ENCODE measurements around the gene ABCA1.
"Not testable (repeated sequence)": the region's sequence is repeated elsewhere in the genome, so short reads cannot be mapped to it uniquely, and the experiment has no call there.

The ABCA1 gene

DNA sequence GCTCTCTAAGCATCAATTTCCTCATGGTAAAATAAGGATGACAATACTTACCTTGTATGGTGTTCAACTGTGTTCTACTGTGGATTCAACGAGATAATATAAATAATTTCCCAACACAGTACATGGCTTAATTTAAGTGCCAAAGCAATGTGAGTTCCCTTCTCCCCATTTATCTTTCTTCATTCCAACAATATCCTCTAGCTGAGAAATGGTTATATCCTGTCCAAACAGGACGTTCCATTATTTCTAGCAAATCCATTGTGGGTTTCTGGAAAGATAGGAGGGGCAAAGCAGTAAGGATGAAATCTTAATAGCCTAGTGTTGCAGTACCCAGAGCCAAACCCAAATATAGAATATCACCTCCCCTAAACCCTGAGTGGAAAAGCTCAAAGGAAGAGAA lies 22.0 kb downstream of the ABCA1 start:
- TF ChIP-seq, protein P1, sequence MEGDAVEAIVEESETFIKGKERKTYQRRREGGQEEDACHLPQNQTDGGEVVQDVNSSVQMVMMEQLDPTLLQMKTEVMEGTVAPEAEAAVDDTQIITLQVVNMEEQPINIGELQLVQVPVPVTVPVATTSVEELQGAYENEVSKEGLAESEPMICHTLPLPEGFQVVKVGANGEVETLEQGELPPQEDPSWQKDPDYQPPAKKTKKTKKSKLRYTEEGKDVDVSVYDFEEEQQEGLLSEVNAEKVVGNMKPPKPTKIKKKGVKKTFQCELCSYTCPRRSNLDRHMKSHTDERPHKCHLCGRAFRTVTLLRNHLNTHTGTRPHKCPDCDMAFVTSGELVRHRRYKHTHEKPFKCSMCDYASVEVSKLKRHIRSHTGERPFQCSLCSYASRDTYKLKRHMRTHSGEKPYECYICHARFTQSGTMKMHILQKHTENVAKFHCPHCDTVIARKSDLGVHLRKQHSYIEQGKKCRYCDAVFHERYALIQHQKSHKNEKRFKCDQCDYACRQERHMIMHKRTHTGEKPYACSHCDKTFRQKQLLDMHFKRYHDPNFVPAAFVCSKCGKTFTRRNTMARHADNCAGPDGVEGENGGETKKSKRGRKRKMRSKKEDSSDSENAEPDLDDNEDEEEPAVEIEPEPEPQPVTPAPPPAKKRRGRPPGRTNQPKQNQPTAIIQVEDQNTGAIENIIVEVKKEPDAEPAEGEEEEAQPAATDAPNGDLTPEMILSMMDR (IDR thresholded peaks at IDR 0.05; ENCODE audit: control insufficient read depth, extremely low read depth, insufficient read depth) = no peak
- no peak overlapping the region for H3K4me3 ChIP-seq (ENCODE audit: low read depth, low read length)
- DNase-seq (ENCODE audit: low read depth) = no peak

DNA sequence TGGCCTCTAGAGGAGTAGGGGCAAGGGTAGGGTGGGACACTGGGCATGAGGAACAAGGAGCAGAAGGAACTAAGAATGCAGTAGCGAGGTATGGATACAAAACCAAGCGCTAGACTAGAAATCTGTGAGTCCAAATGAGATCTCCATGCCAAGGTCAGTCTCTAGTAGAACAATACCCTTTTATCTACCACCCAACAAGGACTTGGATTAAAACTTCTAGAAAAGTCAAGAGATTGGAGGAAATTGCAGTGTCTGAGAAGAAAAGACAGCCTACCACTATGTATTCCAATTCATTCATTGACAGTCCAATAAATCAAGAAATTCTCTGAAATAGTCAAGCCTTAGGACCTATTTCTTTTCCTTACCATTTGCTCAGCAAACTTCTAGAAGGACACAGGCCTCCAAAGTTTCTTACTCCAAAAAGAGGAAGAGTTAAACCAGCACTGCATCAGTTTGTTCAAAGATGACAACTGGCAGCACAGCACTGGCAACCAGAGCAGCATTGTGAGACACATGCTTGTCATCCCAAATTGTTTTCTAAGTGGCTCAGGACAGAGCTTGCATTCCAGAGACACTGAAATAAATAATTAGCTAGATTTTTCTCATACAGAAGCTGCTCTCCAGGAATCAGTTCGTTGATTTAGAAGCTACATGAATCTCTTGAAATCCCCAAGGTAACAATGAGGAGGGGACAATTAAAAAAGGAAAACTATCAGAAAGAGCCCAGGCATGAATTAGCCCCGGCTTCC lies 22.6 kb downstream of the ABCA1 start:
- no peak for DNase-seq (ENCODE audit: low read depth)
- H3K4me3 ChIP-seq (ENCODE audit: low read depth, low read length) = no peak overlapping the region
- TF ChIP-seq, protein P1 (IDR thresholded peaks at IDR 0.05; ENCODE audit: control insufficient read depth, extremely low read depth, insufficient read depth) = no peak

DNA sequence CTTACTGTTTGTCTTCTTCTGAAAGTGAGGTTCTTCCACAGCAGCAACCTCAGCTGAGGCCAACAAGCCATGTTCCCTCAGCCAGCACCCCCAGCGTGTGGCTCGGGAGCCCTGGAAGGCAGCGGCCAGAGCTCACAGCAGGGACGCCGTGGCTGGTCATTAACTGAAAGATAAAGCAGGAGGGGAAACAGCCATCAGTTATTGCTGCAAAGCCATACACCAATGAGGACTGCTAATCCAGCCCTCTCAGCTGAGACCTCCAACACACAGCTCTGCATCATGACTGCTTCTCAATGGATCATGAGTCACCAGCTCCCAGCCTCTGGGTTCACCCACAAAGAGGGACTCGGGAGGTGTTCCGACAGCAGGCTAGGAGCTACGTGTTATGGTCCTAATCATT lies 24.3 kb downstream of the ABCA1 start:
- TF ChIP-seq, protein P1 (IDR thresholded peaks at IDR 0.05; ENCODE audit: control insufficient read depth, extremely low read depth, insufficient read depth) = no peak
- no peak overlapping the region for H3K4me3 ChIP-seq (ENCODE audit: low read depth, low read length)

DNA sequence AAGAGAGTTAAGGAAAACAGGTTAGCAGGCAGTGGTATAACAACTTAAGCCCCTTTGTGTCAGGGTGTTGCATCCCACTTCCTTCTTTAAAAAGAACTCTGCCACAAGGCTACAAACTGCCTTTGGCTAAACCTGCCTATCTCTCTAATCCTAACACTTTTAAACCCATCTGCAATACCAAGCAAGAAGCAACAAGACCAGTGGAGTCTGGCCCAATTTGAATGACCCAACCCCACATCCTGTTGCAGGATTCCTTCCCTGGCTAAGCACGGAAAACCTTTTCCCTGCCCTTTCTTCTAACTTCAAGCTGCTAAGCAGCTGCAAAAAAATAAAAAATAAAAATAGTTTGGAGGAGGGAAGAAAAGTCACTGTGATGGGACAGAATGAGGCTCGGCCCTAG lies 27.1 kb downstream of the ABCA1 start:
- no peak overlapping the region for H3K4me3 ChIP-seq (ENCODE audit: low read depth, low read length)
- TF ChIP-seq, protein P1 (IDR thresholded peaks at IDR 0.05; ENCODE audit: control insufficient read depth, extremely low read depth, insufficient read depth) = no peak
- no peak for DNase-seq (ENCODE audit: low read depth)

More for the DNA sequence above, 24.3 kb downstream of the ABCA1 start:
- DNase-seq (ENCODE audit: low read depth) = no peak

DNA sequence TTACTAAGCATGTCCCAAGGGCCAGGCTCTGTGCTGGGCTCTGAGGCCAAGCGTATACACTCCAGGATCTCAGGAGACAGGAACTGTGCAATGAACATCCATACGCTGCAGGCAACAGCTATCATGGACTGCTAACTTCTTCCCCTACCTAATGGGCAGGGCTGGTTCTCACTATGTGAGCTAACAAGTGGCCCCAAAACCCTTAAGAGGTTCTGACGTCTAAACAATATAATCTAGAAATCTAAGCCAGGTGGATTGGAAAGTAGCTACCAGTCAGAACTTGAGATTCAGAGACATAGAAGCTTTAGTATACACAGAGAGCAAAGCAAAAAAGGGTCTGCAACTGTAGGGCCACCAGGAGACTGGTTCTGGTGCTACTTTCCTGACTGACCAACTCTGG lies 27.6 kb downstream of the ABCA1 start:
- no peak for DNase-seq (ENCODE audit: low read depth)
- no peak overlapping the region for H3K4me3 ChIP-seq (ENCODE audit: low read depth, low read length)
- TF ChIP-seq, protein P1 (IDR thresholded peaks at IDR 0.05; ENCODE audit: control insufficient read depth, extremely low read depth, insufficient read depth) = no peak

DNA sequence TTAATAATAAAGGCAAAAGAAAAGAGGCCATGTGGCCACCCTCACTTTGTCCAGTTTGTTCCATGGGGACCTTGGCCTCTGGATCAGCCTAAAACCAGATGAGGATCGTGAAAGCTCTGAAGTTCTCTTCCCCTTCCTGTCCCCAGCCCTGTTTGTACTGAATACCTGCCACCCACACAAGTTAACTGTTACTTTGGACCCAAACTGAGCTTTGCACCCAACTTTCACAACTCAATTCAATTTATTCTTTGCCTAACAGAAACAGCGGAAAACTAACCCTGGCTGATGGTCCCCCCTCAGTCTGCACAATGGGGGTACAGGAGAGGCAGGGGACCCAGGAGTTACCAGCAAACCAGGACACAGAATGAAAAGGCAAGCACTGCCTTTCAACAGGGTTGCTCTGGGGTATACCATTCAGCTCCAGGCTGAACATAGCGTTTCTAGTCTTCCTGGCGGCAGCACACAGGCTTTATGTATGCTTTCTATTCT lies 28.2 kb downstream of the ABCA1 start:
- no peak overlapping the region for H3K4me3 ChIP-seq (ENCODE audit: low read depth, low read length)
- TF ChIP-seq, protein P1 (IDR thresholded peaks at IDR 0.05; ENCODE audit: control insufficient read depth, extremely low read depth, insufficient read depth) = no peak
- DNase-seq (ENCODE audit: low read depth) = no peak

DNA sequence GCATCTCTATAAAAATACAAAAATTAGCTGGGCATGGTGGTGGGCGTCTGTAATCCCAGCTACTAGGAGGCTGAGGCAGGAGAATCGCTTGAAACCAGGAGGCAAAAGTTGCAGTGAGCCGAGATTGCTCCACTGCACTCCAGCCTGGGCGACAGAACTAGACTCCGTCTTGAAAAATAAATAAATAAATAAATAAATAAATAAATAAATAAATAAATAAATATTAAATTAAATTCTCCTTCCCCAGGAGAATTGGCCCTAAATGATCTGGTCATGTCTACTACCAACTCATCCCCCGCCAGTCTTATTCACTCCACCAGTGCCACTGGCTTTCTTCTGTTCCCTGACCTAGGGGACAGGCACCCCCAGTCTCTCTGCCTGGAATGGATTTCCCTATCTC lies 29.6 kb downstream of the ABCA1 start:
- DNase-seq (ENCODE audit: low read depth) = not testable (repeated sequence)

More for the DNA sequence above, 29.6 kb downstream of the ABCA1 start:
- H3K4me3 ChIP-seq (ENCODE audit: low read depth, low read length) = not testable (repeated sequence)
